PC-3 (cell line): ENCODE results near the gene SLC34A3. TPM values are rescaled to one million over a fixed set of nuclear protein-coding genes. Genes with fewer than 3 reads are reported as not detected.
A peak's percentile ranks its signal among the peaks of the same experiment; 100 is the strongest.

Experiments used
- ATAC-seq: fragments of 200-7000 bp; cut with Tn5 transposase; 2 replicates; pipeline ENCODE4 v1.9.1; 2020; ENCODE audit warnings: mild to moderate bottlenecking, moderate library complexity
- BruUV-seq: library from RNA; stranded (reverse); fragments of 400-500 nt; replicated peaks from 2 replicates; lab custom pipeline; 2021; lab: Mats Ljungman, UMichigan
- CTCF ChIA-PET: fragments of 300-600 bp; sonication (Branson Sonifier 250); formaldehyde crosslinking; loops from one replicate; lab custom pipeline; 2022; ENCODE audit warnings: antibody characterized with exemption; lab: Charles Lee
- POLR2A ChIA-PET: fragments of 300-600 bp; sonication (Branson Sonifier 250); formaldehyde crosslinking; loops from one replicate; lab custom pipeline; 2022; ENCODE audit warnings: antibody characterized with exemption; ENCODE audit not compliant: unreplicated experiment; lab: Charles Lee
- DNase-seq: peaks from one replicate; pipeline ENCODE4 v3.0.0-alpha.2; 2015
- H2AFZ ChIP-seq: fragments of 300-600 bp; sonication (generic); 2 replicates; pipeline ENCODE4 v1.6.0; 2016; ENCODE audit warnings: antibody characterized with exemption, low read length
- H3F3A ChIP-seq: fragments of 300-600 bp; sonication (generic); one replicate; pipeline ENCODE4 v1.6.0; 2017; ENCODE audit warnings: antibody characterized with exemption, low read length, control low read depth, mild to moderate bottlenecking; ENCODE audit not compliant: unreplicated experiment
- H3K27ac ChIP-seq: fragments of 300-600 bp; sonication (generic); 2 replicates; pipeline ENCODE4 v1.5.1; 2016; ENCODE audit warnings: mild to moderate bottlenecking, low read length
- H3K27me3 ChIP-seq: fragments of 300-600 bp; sonication (generic); 2 replicates; pipeline ENCODE4 v1.6.1; 2016; ENCODE audit warnings: low read length, mixed read lengths
- H3K36me3 ChIP-seq: fragments of 300-600 bp; sonication (generic); 2 replicates; pipeline ENCODE4 v1.6.1; 2016; ENCODE audit warnings: low read depth, mixed run types, low read length, mixed read lengths
- H3K4me1 ChIP-seq: fragments of 300-600 bp; sonication (generic); 2 replicates; pipeline ENCODE4 v1.5.1; 2016; ENCODE audit warnings: low read length; ENCODE audit not compliant: insufficient read depth
- H3K4me2 ChIP-seq: fragments of 300-600 bp; sonication (generic); 2 replicates; pipeline ENCODE4 v1.6.0; 2016; ENCODE audit warnings: low read length
- H3K4me3 ChIP-seq: fragments of 300-600 bp; sonication (generic); 2 replicates; pipeline ENCODE4 v1.5.1; 2016; ENCODE audit warnings: mild to moderate bottlenecking, low read length, mixed read lengths
- H3K79me2 ChIP-seq: fragments of 300-600 bp; sonication (generic); 2 replicates; pipeline ENCODE4 v1.6.1; 2017; ENCODE audit warnings: low read length, mixed read lengths
- H3K9ac ChIP-seq: fragments of 300-600 bp; sonication (generic); 2 replicates; pipeline ENCODE4 v1.6.0; 2016; ENCODE audit warnings: mild to moderate bottlenecking, low read length
- H3K9me2 ChIP-seq: fragments of 300-600 bp; sonication (generic); replicated peaks from 2 replicates; pipeline ENCODE4 v1.6.1; 2016; ENCODE audit warnings: mixed run types, low read length, mixed read lengths
- H3K9me3 ChIP-seq: fragments of 300-600 bp; sonication (generic); 2 replicates; pipeline ENCODE4 v1.6.1; 2016; ENCODE audit warnings: low read length, mixed read lengths
- H4K20me1 ChIP-seq: fragments of 300-600 bp; sonication (generic); 2 replicates; pipeline ENCODE4 v1.6.1; 2016; ENCODE audit warnings: low read length, mixed read lengths
- CTCF ChIP-seq: fragments of 300-600 bp; sonication (generic); conservative IDR thresholded peaks from 2 replicates; pipeline ENCODE4 v1.5.1; 2017; ENCODE audit warnings: antibody characterized with exemption, low read depth, mild to moderate bottlenecking, low read length
- EZH2 ChIP-seq: fragments of 300-600 bp; sonication (generic); IDR thresholded peaks from one replicate; pipeline ENCODE4 v1.6.1; 2017; ENCODE audit warnings: antibody characterized with exemption, mild to moderate bottlenecking, low read length; ENCODE audit not compliant: unreplicated experiment
- EZH2phosphoT487 ChIP-seq: fragments of 300-600 bp; sonication (generic); IDR thresholded peaks from 2 replicates; pipeline ENCODE4 v1.6.1; 2018; ENCODE audit warnings: mild to moderate bottlenecking, antibody characterized with exemption, low read length, borderline replicate concordance
- intact Hi-C: fragments of 100-400 bp; cut with micrococcal nuclease; formaldehyde crosslinking; loops from 2 replicates; pipeline ENCODE4 v1.9.0; 2023
- total RNA-seq: library from RNA; depleted of rRNA; stranded (reverse); fragments of >200 nt; gene quantifications from 2 replicates; pipeline ENCODE4 v1.2.3, GENCODE V29; 2014

The SLC34A3 gene
- total RNA-seq, 1 experiment from 2014 or later = 1.5 TPM

- Histone ChIP-seq H4K20me1 (no peaks in the 10 kb centered on the region), H2AFZ (no peak overlapping the region), H3K36me3 (no peaks in the 10 kb centered on the region), H3K4me3 (no peak overlapping the region), H3F3A (peaks cover 2% of the 10 kb centered on the region), H3K79me2 (peaks cover 19% of the 10 kb centered on the region), H3K4me2 (peak overlapping the region; percentile 57), H3K27ac (no peak overlapping the region), H3K9me3 (no peaks in the 10 kb centered on the region), H3K4me1 (peaks cover 40% of the 10 kb centered on the region), H3K9me2 (no peaks in the 10 kb centered on the region), H3K9ac (no peak overlapping the region), H3K27me3 (no peaks in the 10 kb centered on the region)
- TF ChIP-seq EZH2 (no peak), EZH2phosphoT487 (no peak), CTCF (no peak)
- ATAC-seq (no peak), DNase-seq (no peak)
- CTCF ChIA-PET = interaction anchor here (1.1 kb wide), 1 partner anchor 72 kb away, joined by 3 read pairs; no protein-coding TSS in a partner anchor
- intact Hi-C loops = loop anchor here (5.0 kb wide), 2 partner anchors 41 to 111 kb away; partner anchors contain the start of genes ANAPC2 and SSNA1
- POLR2A ChIA-PET = no interaction called here
- no TSS peak for BruUV-seq
Measured at GRCh38 chr9:137228506-137228967, 2.2 kb upstream of the SLC34A3 start.

- no peaks in the 10 kb centered on the region for H3K27me3 ChIP-seq
- POLR2A ChIA-PET = no interaction called here
- intact Hi-C loops = loop anchor here (5.0 kb wide), 2 partner anchors 42 to 112 kb away; partner anchors contain the start of genes ANAPC2 and SSNA1
- H3F3A ChIP-seq = no peaks in the 10 kb centered on the region
- peaks cover 14% of the 10 kb centered on the region for H3K79me2 ChIP-seq
- no peaks in the 10 kb centered on the region for H3K9me3 ChIP-seq
- no peaks in the 10 kb centered on the region for H3K9me2 ChIP-seq
- ATAC-seq (no peak), DNase-seq (no peak)
- peaks cover 35% of the 10 kb centered on the region for H3K4me1 ChIP-seq
- no peak overlapping the region for H3K27ac ChIP-seq
- 0 out of 2 replicates have a peak overlapping the region, but pooled peaks have one; percentile 57 for H3K4me2 ChIP-seq
- no peak overlapping the region for H3K9ac ChIP-seq
- CTCF ChIA-PET = interaction anchor here (0.5 kb wide), 1 partner anchor 28 kb away, joined by 4 read pairs; no protein-coding TSS in a partner anchor
- no peak overlapping the region for H2AFZ ChIP-seq
- TF ChIP-seq EZH2phosphoT487 = no peak
- no peak for TF ChIP-seq EZH2
- TF ChIP-seq CTCF = no peak
- no TSS peak for BruUV-seq
- H4K20me1 ChIP-seq = no peaks in the 10 kb centered on the region
- H3K36me3 ChIP-seq = no peaks in the 10 kb centered on the region
- no peak overlapping the region for H3K4me3 ChIP-seq
Measured at GRCh38 chr9:137228968-137229896, 1.5 kb upstream of the SLC34A3 start.
